ENCODE measurements around the gene TCF20. TPM values are rescaled to one million over a fixed set of nuclear protein-coding genes. Genes with fewer than 3 reads are reported as not detected.

Gene TCF20
- total RNA-seq, 4 donors from 2014 or later: 9.9 to 14.4 (median 12.4) TPM

- no peak overlapping the region for H3K4me3 ChIP-seq
- in situ Hi-C loops (cut with MboI; ENCODE audit: low sequenced_read_pairs in 4 of 4) (no loop called here), intact Hi-C loops (cut with DNase I; ENCODE audit: low total_unique reads) (no loop called here)
- H3K4me1 ChIP-seq: peaks cover 6 to 7% of the 10 kb centered on the region in 2 donors
- no peaks in the 10 kb centered on the region for H3K36me3 ChIP-seq
- H3K27me3 ChIP-seq: no peaks in the 10 kb centered on the region
- no peak overlapping the region for H3K27ac ChIP-seq
- no peak for ATAC-seq
- TF ChIP-seq POLR2A (IDR thresholded peaks at IDR 0.05): no peak
- no peak for TF ChIP-seq CTCF (IDR thresholded peaks at IDR 0.05 in 4 of 5, conservative IDR thresholded peaks at IDR 0.05 in 1 of 5)
- DNase-seq: no peak
- no peaks in the 10 kb centered on the region for H3K9me3 ChIP-seq
These were observed 13.1 kb downstream of the TCF20 start for GRCh38 chr22:42257386-42257785.

- Histone ChIP-seq H3K4me1 (peaks cover 6 to 7% of the 10 kb centered on the region in 2 donors), H3K4me3 (no peak overlapping the region), H3K27ac (no peak overlapping the region), H3K36me3 (no peaks in the 10 kb centered on the region), H3K27me3 (no peaks in the 10 kb centered on the region), H3K9me3 (no peaks in the 10 kb centered on the region)
- DNase-seq (no peak), ATAC-seq (no peak)
- intact Hi-C loops (cut with DNase I; ENCODE audit: low total_unique reads): no loop called here
- no peak for TF ChIP-seq CTCF (IDR thresholded peaks at IDR 0.05 in 4 of 5, conservative IDR thresholded peaks at IDR 0.05 in 1 of 5)
- no peak for TF ChIP-seq POLR2A (IDR thresholded peaks at IDR 0.05)
- in situ Hi-C loops (cut with MboI; ENCODE audit: low sequenced_read_pairs in 4 of 4): no loop called here
These were observed 13.5 kb downstream of the TCF20 start for GRCh38 chr22:42256930-42257329.

GRCh38 chr22:42256220-42256619 is 14.2 kb downstream of the TCF20 start:
- in situ Hi-C loops (cut with MboI; ENCODE audit: low sequenced_read_pairs in 4 of 4) (no loop called here), intact Hi-C loops (cut with DNase I; ENCODE audit: low total_unique reads) (no loop called here)
- no peaks in the 10 kb centered on the region for H3K9me3 ChIP-seq
- no peaks in the 10 kb centered on the region for H3K36me3 ChIP-seq
- no peaks in the 10 kb centered on the region for H3K27me3 ChIP-seq
- H3K4me1 ChIP-seq: peaks cover 6 to 7% of the 10 kb centered on the region in 2 donors
- H3K27ac ChIP-seq: no peak overlapping the region
- DNase-seq (no peak), ATAC-seq (no peak)
- H3K4me3 ChIP-seq: no peak overlapping the region
- TF ChIP-seq POLR2A (IDR thresholded peaks at IDR 0.05) (no peak), CTCF (IDR thresholded peaks at IDR 0.05 in 4 of 5, conservative IDR thresholded peaks at IDR 0.05 in 1 of 5) (no peak)

GRCh38 chr22:42249831-42250230 is 20.6 kb downstream of the TCF20 start:
- ATAC-seq: no peak
- no peaks in the 10 kb centered on the region for H3K27me3 ChIP-seq
- H3K4me1 ChIP-seq: no peaks in the 10 kb centered on the region
- H3K27ac ChIP-seq: no peak overlapping the region
- in situ Hi-C loops (cut with MboI; ENCODE audit: low sequenced_read_pairs in 4 of 4): no loop called here
- no peaks in the 10 kb centered on the region for H3K9me3 ChIP-seq
- TF ChIP-seq POLR2A (IDR thresholded peaks at IDR 0.05): no peak
- no peak for TF ChIP-seq CTCF (IDR thresholded peaks at IDR 0.05 in 4 of 5, conservative IDR thresholded peaks at IDR 0.05 in 1 of 5)
- no peaks in the 10 kb centered on the region for H3K36me3 ChIP-seq
- no peak for DNase-seq
- no peak overlapping the region for H3K4me3 ChIP-seq
- intact Hi-C loops (cut with DNase I; ENCODE audit: low total_unique reads): no loop called here

- Histone ChIP-seq H3K27ac (no peak overlapping the region), H3K36me3 (no peaks in the 10 kb centered on the region), H3K9me3 (no peaks in the 10 kb centered on the region), H3K27me3 (no peaks in the 10 kb centered on the region), H3K4me1 (no peaks in the 10 kb centered on the region), H3K4me3 (no peak overlapping the region)
- TF ChIP-seq POLR2A (IDR thresholded peaks at IDR 0.05) (no peak), CTCF (IDR thresholded peaks at IDR 0.05 in 4 of 5, conservative IDR thresholded peaks at IDR 0.05 in 1 of 5) (no peak)
- intact Hi-C loops (cut with DNase I; ENCODE audit: low total_unique reads): no loop called here
- in situ Hi-C loops (cut with MboI; ENCODE audit: low sequenced_read_pairs in 4 of 4): no loop called here
- no peak for ATAC-seq
- DNase-seq: no peak
These were observed 21.5 kb downstream of the TCF20 start for GRCh38 chr22:42248995-42249394.
